ENCODE measurements around the gene TRIM73.
A peak's percentile ranks its signal among the peaks of the same experiment; 100 is the strongest.
"Not testable (repeated sequence)": the region's sequence is repeated elsewhere in the genome, so short reads cannot be mapped to it uniquely, and the experiment has no call there.

TRIM73 gene

DNA sequence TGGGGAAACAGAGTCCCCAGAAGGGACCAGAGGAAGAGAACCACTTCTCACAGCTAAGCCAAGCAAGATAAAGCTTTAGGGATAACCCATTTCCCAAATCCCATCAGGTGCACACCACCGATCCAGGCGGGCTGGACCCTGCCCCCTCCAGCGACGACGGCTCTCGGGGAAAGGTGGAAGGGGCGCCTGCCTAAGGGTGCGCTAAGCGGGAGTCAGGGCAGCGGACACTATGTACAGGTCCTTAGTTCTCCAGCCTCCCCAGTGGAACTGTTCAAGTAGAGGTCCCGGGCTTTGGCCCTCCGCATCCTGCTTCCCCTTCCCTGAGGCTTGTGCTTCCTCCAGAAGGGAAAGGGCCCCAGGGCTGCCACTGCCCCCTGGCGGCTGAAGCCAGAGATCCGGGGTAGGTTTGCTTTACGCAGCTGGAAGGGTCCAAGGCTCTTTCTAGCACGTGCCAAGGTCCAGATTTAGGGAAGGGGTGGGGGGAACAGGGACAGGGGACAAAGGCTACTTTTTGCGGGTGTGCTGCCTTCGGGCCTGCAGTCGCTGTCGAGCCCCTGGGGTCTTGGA lies 22.9 kb downstream of the TRIM73 start:
- H3K4me1 ChIP-seq (ENCODE audit: control insufficient read depth, insufficient read depth, low read length); H3K4me3 ChIP-seq (ENCODE audit: low read depth, low read length); H3K9me3 ChIP-seq (ENCODE audit: control insufficient read depth, insufficient read depth, low read length); H3K27ac ChIP-seq (ENCODE audit: low read depth, low read length); H3K9ac ChIP-seq (ENCODE audit: low read depth, low read length); H3K27me3 ChIP-seq (ENCODE audit: control insufficient read depth, insufficient read depth, low read length): not testable (repeated sequence)
- peaks cover 28% of the 10 kb centered on the region for H3K36me3 ChIP-seq (ENCODE audit: control insufficient read depth, insufficient read depth, low read length)

DNA sequence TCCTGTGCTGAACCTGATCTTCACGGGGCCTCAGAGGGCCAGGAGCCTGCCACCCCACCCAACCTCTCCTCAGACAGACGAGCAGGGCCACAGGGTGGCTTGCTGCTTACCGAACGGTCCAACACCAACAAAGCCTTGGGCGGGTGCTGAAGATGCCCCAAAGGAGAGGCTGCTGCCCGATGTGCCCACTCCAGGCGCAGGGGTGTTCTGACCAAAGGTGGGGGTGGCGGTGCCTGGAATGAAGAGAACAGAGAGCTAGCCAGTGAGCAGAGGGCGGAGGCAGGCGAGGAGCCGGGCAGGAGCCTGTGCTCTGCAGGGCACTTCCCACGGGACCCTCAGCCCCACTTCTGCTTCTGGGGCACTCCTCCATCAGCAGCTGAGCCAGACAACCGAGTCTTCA lies 23.8 kb downstream of the TRIM73 start:
- H3K4me1 ChIP-seq (ENCODE audit: control insufficient read depth, insufficient read depth, low read length); H3K27ac ChIP-seq (ENCODE audit: low read depth, low read length); H3K4me3 ChIP-seq (ENCODE audit: low read depth, low read length); H3K27me3 ChIP-seq (ENCODE audit: control insufficient read depth, insufficient read depth, low read length); H3K9me3 ChIP-seq (ENCODE audit: control insufficient read depth, insufficient read depth, low read length); H3K9ac ChIP-seq (ENCODE audit: low read depth, low read length): not testable (repeated sequence)
- H3K36me3 ChIP-seq (ENCODE audit: control insufficient read depth, insufficient read depth, low read length) = peaks cover 34% of the 10 kb centered on the region

GRCh38 chr7:75419693-75420092 lies 24.3 kb downstream of the TRIM73 start:
- not testable (repeated sequence) for H3K4me1 ChIP-seq (ENCODE audit: control insufficient read depth, insufficient read depth, low read length); H3K9ac ChIP-seq (ENCODE audit: low read depth, low read length); H3K27me3 ChIP-seq (ENCODE audit: control insufficient read depth, insufficient read depth, low read length); H3K9me3 ChIP-seq (ENCODE audit: control insufficient read depth, insufficient read depth, low read length); H3K4me3 ChIP-seq (ENCODE audit: low read depth, low read length); H3K27ac ChIP-seq (ENCODE audit: low read depth, low read length)
- peaks cover 39% of the 10 kb centered on the region for H3K36me3 ChIP-seq (ENCODE audit: control insufficient read depth, insufficient read depth, low read length)

DNA sequence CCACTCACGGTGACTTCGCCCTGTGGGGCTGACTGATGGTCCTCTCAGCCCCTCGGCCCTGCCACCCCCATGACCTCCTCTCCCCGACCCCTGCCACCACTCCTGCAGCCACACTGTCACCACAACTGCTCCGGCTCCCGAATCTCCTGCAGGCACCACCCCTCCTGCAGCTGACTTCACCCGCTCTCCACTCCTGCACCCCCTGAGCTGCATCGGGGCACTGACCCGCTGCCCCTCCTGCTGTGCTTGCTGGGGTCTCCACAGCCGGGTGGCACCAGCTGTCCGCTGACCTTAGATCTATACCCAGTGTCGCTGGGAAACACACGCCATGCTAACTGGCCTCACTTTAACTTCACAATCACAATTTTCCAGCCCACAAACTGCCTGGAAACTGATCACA lies 24.7 kb downstream of the TRIM73 start:
- not testable (repeated sequence) for H3K4me3 ChIP-seq (ENCODE audit: low read depth, low read length); H3K27me3 ChIP-seq (ENCODE audit: control insufficient read depth, insufficient read depth, low read length); H3K27ac ChIP-seq (ENCODE audit: low read depth, low read length); H3K9ac ChIP-seq (ENCODE audit: low read depth, low read length); H3K9me3 ChIP-seq (ENCODE audit: control insufficient read depth, insufficient read depth, low read length); H3K4me1 ChIP-seq (ENCODE audit: control insufficient read depth, insufficient read depth, low read length)
- H3K36me3 ChIP-seq (ENCODE audit: control insufficient read depth, insufficient read depth, low read length) = peaks cover 35% of the 10 kb centered on the region

GRCh38 chr7:75421798-75422710 lies 26.6 kb downstream of the TRIM73 start:
- H3K4me1 ChIP-seq (ENCODE audit: control insufficient read depth, insufficient read depth, low read length); H3K9ac ChIP-seq (ENCODE audit: low read depth, low read length); H3K9me3 ChIP-seq (ENCODE audit: control insufficient read depth, insufficient read depth, low read length); H3K27ac ChIP-seq (ENCODE audit: low read depth, low read length); H3K27me3 ChIP-seq (ENCODE audit: control insufficient read depth, insufficient read depth, low read length); H3K4me3 ChIP-seq (ENCODE audit: low read depth, low read length): not testable (repeated sequence)
- H3K36me3 ChIP-seq (ENCODE audit: control insufficient read depth, insufficient read depth, low read length) = peaks cover 22% of the 10 kb centered on the region

- not testable (repeated sequence) for H3K27me3 ChIP-seq (ENCODE audit: control insufficient read depth, insufficient read depth, low read length); H3K9me3 ChIP-seq (ENCODE audit: control insufficient read depth, insufficient read depth, low read length); H3K9ac ChIP-seq (ENCODE audit: low read depth, low read length); H3K4me3 ChIP-seq (ENCODE audit: low read depth, low read length); H3K4me1 ChIP-seq (ENCODE audit: control insufficient read depth, insufficient read depth, low read length); H3K27ac ChIP-seq (ENCODE audit: low read depth, low read length)
- H3K36me3 ChIP-seq (ENCODE audit: control insufficient read depth, insufficient read depth, low read length) = peaks cover 29% of the 10 kb centered on the region
These were observed 28.1 kb downstream of the TRIM73 start for GRCh38 chr7:75423481-75423880.

- H3K9ac ChIP-seq (ENCODE audit: low read depth, low read length); H3K9me3 ChIP-seq (ENCODE audit: control insufficient read depth, insufficient read depth, low read length); H3K27ac ChIP-seq (ENCODE audit: low read depth, low read length); H3K4me3 ChIP-seq (ENCODE audit: low read depth, low read length); H3K4me1 ChIP-seq (ENCODE audit: control insufficient read depth, insufficient read depth, low read length); H3K27me3 ChIP-seq (ENCODE audit: control insufficient read depth, insufficient read depth, low read length): not testable (repeated sequence)
- H3K36me3 ChIP-seq (ENCODE audit: control insufficient read depth, insufficient read depth, low read length) = peaks cover 60% of the 10 kb centered on the region
These were observed 43.6 kb downstream of the TRIM73 start for GRCh38 chr7:75439000-75439399.

GRCh38 chr7:75442101-75442464 lies 46.7 kb downstream of the TRIM73 start:
- H3K27ac ChIP-seq (ENCODE audit: low read depth, low read length); H3K9me3 ChIP-seq (ENCODE audit: control insufficient read depth, insufficient read depth, low read length); H3K27me3 ChIP-seq (ENCODE audit: control insufficient read depth, insufficient read depth, low read length); H3K4me1 ChIP-seq (ENCODE audit: control insufficient read depth, insufficient read depth, low read length); H3K9ac ChIP-seq (ENCODE audit: low read depth, low read length): not testable (repeated sequence)
- H3K36me3 ChIP-seq (ENCODE audit: control insufficient read depth, insufficient read depth, low read length) = peaks cover 33% of the 10 kb centered on the region
- peak overlapping the region; percentile 49 for H3K4me3 ChIP-seq (ENCODE audit: low read depth, low read length)

DNA sequence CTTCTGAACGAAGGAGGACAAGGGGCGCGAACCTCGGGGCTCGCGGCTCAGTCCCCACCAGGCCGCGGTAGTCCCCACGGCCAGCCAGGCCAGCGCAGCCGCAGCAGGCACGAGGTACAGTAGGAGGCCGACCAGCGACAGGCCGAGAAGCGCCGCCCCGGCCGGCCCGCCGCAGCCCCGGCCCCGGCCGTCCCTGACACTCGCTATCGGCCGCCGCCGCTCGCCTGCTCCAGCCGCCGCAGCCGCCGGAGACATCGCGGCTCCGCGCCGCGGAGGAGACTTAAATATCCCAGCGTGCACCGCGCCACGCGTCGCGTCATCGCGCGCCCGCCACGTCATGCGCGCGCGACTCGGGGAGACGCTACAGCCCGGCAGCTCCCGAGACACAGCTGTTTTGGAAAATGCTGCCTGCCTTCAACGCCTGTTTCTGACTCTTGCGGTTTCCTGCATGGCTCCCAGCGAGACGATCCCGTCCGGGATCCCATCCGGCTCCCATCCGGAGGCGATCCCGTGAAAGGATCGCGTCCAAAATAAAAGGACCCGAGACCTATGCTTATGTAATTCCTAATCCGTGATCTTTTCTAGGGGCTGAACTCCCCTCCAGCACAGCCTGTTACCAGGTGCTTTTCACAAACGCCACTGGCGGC lies 47.2 kb downstream of the TRIM73 start:
- Histone ChIP-seq H3K4me3 (ENCODE audit: low read depth, low read length) (peak overlapping the region; percentile 70), H3K36me3 (ENCODE audit: control insufficient read depth, insufficient read depth, low read length) (peaks cover 29% of the 10 kb centered on the region), H3K27ac (ENCODE audit: low read depth, low read length) (peak overlapping the region; percentile 85), H3K9ac (ENCODE audit: low read depth, low read length) (peak overlapping the region; percentile 59; the same call in 1 of the 2 replicates)
- not testable (repeated sequence) for H3K9me3 ChIP-seq (ENCODE audit: control insufficient read depth, insufficient read depth, low read length); H3K4me1 ChIP-seq (ENCODE audit: control insufficient read depth, insufficient read depth, low read length); H3K27me3 ChIP-seq (ENCODE audit: control insufficient read depth, insufficient read depth, low read length)

DNA sequence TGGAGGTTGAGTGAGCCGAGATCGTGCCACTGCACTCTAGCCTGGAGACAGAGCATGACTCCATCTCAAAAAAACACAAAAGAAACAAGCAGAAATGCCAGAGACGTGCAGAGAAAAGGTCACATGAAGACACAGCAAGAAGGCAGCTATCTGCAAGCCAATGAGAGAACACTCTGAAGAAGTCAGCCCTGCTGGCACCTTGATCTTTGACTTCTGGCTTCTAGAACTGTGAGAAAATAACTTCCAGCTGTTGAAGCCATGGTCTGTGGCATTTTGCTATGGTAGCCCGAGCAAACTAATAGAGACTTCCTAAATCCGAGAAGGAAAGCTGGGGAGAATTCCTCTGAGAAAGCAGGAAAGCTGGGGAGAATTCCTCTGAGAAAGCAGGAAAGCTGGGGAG lies 54.5 kb downstream of the TRIM73 start:
- not testable (repeated sequence) for H3K9me3 ChIP-seq (ENCODE audit: control insufficient read depth, insufficient read depth, low read length); H3K9ac ChIP-seq (ENCODE audit: low read depth, low read length); H3K4me1 ChIP-seq (ENCODE audit: control insufficient read depth, insufficient read depth, low read length); H3K27me3 ChIP-seq (ENCODE audit: control insufficient read depth, insufficient read depth, low read length); H3K36me3 ChIP-seq (ENCODE audit: control insufficient read depth, insufficient read depth, low read length); H3K4me3 ChIP-seq (ENCODE audit: low read depth, low read length); H3K27ac ChIP-seq (ENCODE audit: low read depth, low read length)

GRCh38 chr7:75452494-75452955 lies 57.1 kb downstream of the TRIM73 start:
- H3K4me3 ChIP-seq (ENCODE audit: low read depth, low read length); H3K27me3 ChIP-seq (ENCODE audit: control insufficient read depth, insufficient read depth, low read length); H3K36me3 ChIP-seq (ENCODE audit: control insufficient read depth, insufficient read depth, low read length); H3K27ac ChIP-seq (ENCODE audit: low read depth, low read length); H3K9me3 ChIP-seq (ENCODE audit: control insufficient read depth, insufficient read depth, low read length); H3K9ac ChIP-seq (ENCODE audit: low read depth, low read length); H3K4me1 ChIP-seq (ENCODE audit: control insufficient read depth, insufficient read depth, low read length): not testable (repeated sequence)

All from HUES48 (cell line).